ENCODE measurements around the gene ATF3.

DNA sequence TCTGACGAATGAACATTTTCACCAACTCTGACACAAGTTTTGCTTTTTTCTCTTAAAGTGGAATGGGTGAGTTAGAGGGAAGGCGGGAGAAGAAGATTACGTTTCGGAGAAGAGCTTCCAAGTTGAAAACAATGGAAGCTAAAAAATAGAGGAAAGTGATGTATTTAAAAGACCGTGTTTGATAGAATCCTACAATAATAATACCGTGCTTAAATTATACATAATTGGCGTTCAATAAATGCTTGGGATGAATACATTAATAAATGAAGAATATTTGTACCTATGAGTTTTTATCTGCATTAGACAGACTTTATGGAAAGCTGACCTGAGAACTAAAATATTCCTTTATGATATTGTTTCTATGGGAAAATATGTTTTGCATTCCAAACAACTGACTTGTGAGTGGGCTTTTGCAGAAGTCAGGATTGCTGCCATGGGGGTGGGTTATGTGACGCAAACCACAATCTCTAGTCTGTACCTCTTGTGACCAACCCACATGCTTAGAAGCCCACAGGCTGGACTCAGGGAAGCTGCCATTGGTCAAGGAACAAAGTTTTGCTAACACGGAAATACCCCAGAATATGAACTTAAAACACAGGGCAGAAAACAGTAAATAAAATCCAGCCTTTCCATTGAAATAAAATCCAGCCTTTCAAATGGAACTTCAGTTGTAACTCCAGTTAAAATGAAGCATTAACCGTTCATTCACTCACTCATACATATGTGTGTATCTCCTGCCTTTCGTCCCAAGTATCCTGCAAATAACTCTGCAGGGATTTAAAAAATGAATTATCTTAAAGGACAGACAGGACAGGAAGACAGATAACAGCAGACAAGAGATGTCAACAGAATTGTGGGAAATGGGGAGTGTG lies 21.3 kb upstream of the ATF3 start:
- TF ChIP-seq, protein P1, sequence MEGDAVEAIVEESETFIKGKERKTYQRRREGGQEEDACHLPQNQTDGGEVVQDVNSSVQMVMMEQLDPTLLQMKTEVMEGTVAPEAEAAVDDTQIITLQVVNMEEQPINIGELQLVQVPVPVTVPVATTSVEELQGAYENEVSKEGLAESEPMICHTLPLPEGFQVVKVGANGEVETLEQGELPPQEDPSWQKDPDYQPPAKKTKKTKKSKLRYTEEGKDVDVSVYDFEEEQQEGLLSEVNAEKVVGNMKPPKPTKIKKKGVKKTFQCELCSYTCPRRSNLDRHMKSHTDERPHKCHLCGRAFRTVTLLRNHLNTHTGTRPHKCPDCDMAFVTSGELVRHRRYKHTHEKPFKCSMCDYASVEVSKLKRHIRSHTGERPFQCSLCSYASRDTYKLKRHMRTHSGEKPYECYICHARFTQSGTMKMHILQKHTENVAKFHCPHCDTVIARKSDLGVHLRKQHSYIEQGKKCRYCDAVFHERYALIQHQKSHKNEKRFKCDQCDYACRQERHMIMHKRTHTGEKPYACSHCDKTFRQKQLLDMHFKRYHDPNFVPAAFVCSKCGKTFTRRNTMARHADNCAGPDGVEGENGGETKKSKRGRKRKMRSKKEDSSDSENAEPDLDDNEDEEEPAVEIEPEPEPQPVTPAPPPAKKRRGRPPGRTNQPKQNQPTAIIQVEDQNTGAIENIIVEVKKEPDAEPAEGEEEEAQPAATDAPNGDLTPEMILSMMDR (tag by site-specific recombination; IDR thresholded peaks at IDR 0.05): no peak
- TF ChIP-seq WT1 (tag by site-specific recombination; IDR thresholded peaks at IDR 0.05) (no peak), ZNF24 (tag by site-specific recombination; IDR thresholded peaks at IDR 0.05) (no peak), ZFP69B (tag by site-specific recombination; IDR thresholded peaks at IDR 0.05) (no peak), ZNF112 (tag by site-specific recombination; IDR thresholded peaks at IDR 0.05) (no peak), GLIS2 (tag by site-specific recombination; IDR thresholded peaks at IDR 0.05) (no peak), ZBTB20 (tag by site-specific recombination; IDR thresholded peaks at IDR 0.05) (no peak)

All from HEK293 (cell line).